Testis (tissue), 2 donors: ENCODE measurements around the gene PDC.

Experiments used
- POLR2A ChIP-seq: fragments of 450-650 bp; IDR thresholded peaks from one replicate; pipeline ENCODE4 v1.6.1; 2017; ENCODE audit warnings: antibody characterized with exemption, mild to moderate bottlenecking, moderate library complexity
- TF ChIP-seq, protein P1 (sequence below), 3 experiments: fragments of 450-650 bp in 2 of 3; fragments of 200-600 bp in 1 of 3; sonication (generic) in 1 of 3; IDR thresholded peaks; one replicate each; pipeline ENCODE4 v1.5.1; 2016 to 2019; ENCODE audit warnings: antibody characterized with exemption in 3 of 3, mild to moderate bottlenecking in 2 of 3, moderate library complexity in 1 of 3

DNA sequence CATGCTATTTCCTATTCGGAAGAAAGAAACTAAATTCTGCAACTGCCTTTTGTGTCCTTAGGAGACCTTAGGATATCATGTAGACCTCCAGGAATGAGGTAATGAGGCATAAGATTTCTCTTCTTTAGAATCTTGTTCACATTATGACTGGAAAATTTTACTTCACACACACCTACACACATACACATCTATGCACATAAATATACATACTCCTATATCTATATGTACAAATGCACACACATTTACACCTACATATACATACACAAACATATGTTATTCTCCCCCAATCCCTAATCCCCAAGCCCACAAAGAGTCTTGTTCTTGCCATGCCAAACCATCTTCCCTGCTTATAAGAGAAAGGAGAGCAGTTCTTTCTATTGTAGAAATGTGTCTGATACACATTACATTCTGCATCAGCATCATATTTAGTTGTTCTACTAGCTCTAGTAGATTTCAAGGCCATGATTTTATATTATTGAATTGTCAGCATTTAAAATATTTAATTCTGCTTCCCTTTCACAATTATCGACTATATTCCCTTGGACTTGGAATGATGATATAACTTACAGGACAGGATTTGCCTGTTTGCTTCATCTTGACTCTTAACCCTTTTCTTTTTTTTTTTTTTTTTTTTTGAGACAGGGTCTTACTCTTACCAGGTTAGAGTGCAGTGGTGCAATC is 35.4 kb upstream of the PDC start:
- TF ChIP-seq POLR2A = no peak
- TF ChIP-seq, protein P1, sequence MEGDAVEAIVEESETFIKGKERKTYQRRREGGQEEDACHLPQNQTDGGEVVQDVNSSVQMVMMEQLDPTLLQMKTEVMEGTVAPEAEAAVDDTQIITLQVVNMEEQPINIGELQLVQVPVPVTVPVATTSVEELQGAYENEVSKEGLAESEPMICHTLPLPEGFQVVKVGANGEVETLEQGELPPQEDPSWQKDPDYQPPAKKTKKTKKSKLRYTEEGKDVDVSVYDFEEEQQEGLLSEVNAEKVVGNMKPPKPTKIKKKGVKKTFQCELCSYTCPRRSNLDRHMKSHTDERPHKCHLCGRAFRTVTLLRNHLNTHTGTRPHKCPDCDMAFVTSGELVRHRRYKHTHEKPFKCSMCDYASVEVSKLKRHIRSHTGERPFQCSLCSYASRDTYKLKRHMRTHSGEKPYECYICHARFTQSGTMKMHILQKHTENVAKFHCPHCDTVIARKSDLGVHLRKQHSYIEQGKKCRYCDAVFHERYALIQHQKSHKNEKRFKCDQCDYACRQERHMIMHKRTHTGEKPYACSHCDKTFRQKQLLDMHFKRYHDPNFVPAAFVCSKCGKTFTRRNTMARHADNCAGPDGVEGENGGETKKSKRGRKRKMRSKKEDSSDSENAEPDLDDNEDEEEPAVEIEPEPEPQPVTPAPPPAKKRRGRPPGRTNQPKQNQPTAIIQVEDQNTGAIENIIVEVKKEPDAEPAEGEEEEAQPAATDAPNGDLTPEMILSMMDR (IDR thresholded peaks at IDR 0.05) = no peak
